H1 (cell line): ENCODE data around the gene UBL4B. TPM values are rescaled to one million over a fixed set of nuclear protein-coding genes. Genes with fewer than 3 reads are reported as not detected.

Experiments
- CTCF ChIA-PET: fragments of 300-600 bp; sonication (Branson Sonifier 250); formaldehyde crosslinking; loops from one replicate; lab custom pipeline; 2021; ENCODE audit not compliant: partially characterized antibody; lab: Charles Lee
- POLR2A ChIA-PET: fragments of 300-600 bp; sonication (Branson Sonifier 250); formaldehyde crosslinking; loops from one replicate; lab custom pipeline; 2021; ENCODE audit warnings: inconsistent platforms; ENCODE audit not compliant: partially characterized antibody; lab: Charles Lee
- DNase-seq, 2 experiments: peaks; one replicate each; pipeline versions ENCODE4 v3.0.0 to v3.0.0-alpha.2; 2010 to 2022; ENCODE audit warnings: low spot score in 2 of 2, low read depth in 1 of 2, mixed read lengths in 1 of 2
- FAIRE-seq: peaks from 2 replicates; lab custom pipeline; 2011; peaks lifted over from hg19 to GRCh38; lab: Jason Lieb, UNC
- H2AFZ ChIP-seq: 2 replicates; pipeline ENCODE4 v1.8.1; 2012; ENCODE audit warnings: low read length, inconsistent platforms
- H2AK5ac ChIP-seq: 2 replicates; pipeline ENCODE4 v1.6.1; 2013; ENCODE audit warnings: low read depth, low read length
- H2BK120ac ChIP-seq: replicated peaks from 2 replicates; pipeline ENCODE3; 2013; ENCODE audit warnings: low read depth, low read length, inconsistent platforms
- H2BK12ac ChIP-seq: 2 replicates; pipeline ENCODE4 v1.6.1; 2013; ENCODE audit warnings: low read depth, low read length
- H2BK15ac ChIP-seq: 2 replicates; pipeline ENCODE4 v1.6.1; 2013; ENCODE audit warnings: low read length
- H2BK20ac ChIP-seq: 2 replicates; pipeline ENCODE4 v1.6.1; 2013; ENCODE audit warnings: low read length
- H2BK5ac ChIP-seq: 2 replicates; pipeline ENCODE4 v1.6.1; 2013; ENCODE audit warnings: low read depth, low read length
- H3K14ac ChIP-seq: 2 replicates; pipeline ENCODE4 v1.6.1; 2013; ENCODE audit warnings: inconsistent platforms; ENCODE audit not compliant: insufficient read length
- H3K18ac ChIP-seq: 2 replicates; pipeline ENCODE4 v1.6.1; 2013; ENCODE audit warnings: low read length; ENCODE audit errors: extremely low read depth
- H3K23ac ChIP-seq: 2 replicates; pipeline ENCODE4 v1.6.1; 2013; ENCODE audit warnings: inconsistent platforms; ENCODE audit not compliant: insufficient read length
- H3K23me2 ChIP-seq: 2 replicates; pipeline ENCODE4 v1.6.1; 2013; ENCODE audit warnings: low read depth, low read length
- H3K27ac ChIP-seq: 2 replicates; pipeline ENCODE4 v1.6.1; 2011; ENCODE audit warnings: low read depth, low read length, inconsistent platforms
- H3K27me3 ChIP-seq, 4 experiments: replicated peaks in 1 of 4; 1 replicate in 1 of 4; 2 replicates in 3 of 4; pipeline versions ENCODE4 v1.6.1 to v1.8.1; 2011 to 2013; ENCODE audit warnings: low read length in 3 of 4, mild to moderate bottlenecking in 3 of 4, inconsistent platforms in 2 of 4, mixed read lengths in 2 of 4, moderate library complexity in 1 of 4; ENCODE audit not compliant: control insufficient read depth in 3 of 4, insufficient read depth in 3 of 4; ENCODE audit errors: extremely low read depth in 1 of 4
- H3K36me3 ChIP-seq, 4 experiments: 2 replicates each; pipeline versions ENCODE4 v1.6.1 to v1.8.1; 2011 to 2013; ENCODE audit warnings: mild to moderate bottlenecking in 4 of 4, low read length in 3 of 4, moderate library complexity in 2 of 4, control low read depth in 1 of 4, inconsistent platforms in 1 of 4; ENCODE audit not compliant: insufficient read depth in 4 of 4, control insufficient read depth in 2 of 4
- H3K4ac ChIP-seq: replicated peaks from 2 replicates; pipeline ENCODE3; 2013; ENCODE audit warnings: low read length, low read depth, mixed read lengths, inconsistent platforms; ENCODE audit not compliant: insufficient read length
- H3K4me1 ChIP-seq, 4 experiments: replicated peaks in 1 of 4; 1 replicate in 1 of 4; 2 replicates in 3 of 4; pipeline versions ENCODE4 v1.6.1 to v1.8.1; 2011 to 2013; ENCODE audit warnings: low read length in 3 of 4, inconsistent platforms in 2 of 4, mixed read lengths in 1 of 4; ENCODE audit not compliant: insufficient read depth in 4 of 4, control insufficient read depth in 3 of 4
- H3K4me2 ChIP-seq, 2 experiments: 2 replicates each; pipeline versions ENCODE4 v1.6.1 to v1.8.1; 2011 to 2013; ENCODE audit warnings: low read depth in 2 of 2, low read length in 2 of 2, control low read depth in 1 of 2, inconsistent platforms in 1 of 2, mild to moderate bottlenecking in 1 of 2; ENCODE audit not compliant: insufficient read depth in 1 of 2
- H3K4me3 ChIP-seq, 4 experiments: fragments of 200-600, 300-600 bp in 1 of 4; sonication (generic), shearing (Covaris generic), sonication (Bioruptor Twin) in 1 of 4; 2 replicates each; pipeline versions ENCODE4 v1.5.1 to v1.8.1; 2011 to 2016; ENCODE audit warnings: low read length in 4 of 4, low read depth in 3 of 4, control low read depth in 2 of 4, inconsistent platforms in 2 of 4, mild to moderate bottlenecking in 2 of 4, mixed read lengths in 1 of 4, moderate library complexity in 1 of 4; ENCODE audit not compliant: insufficient read depth in 2 of 4; ENCODE audit errors: extremely low read depth in 1 of 4
- H3K56ac ChIP-seq: replicated peaks from 2 replicates; pipeline ENCODE3; 2013; ENCODE audit warnings: low read depth, mild to moderate bottlenecking, mixed read lengths, low read length, inconsistent platforms; ENCODE audit not compliant: insufficient read length
- H3K79me1 ChIP-seq: 2 replicates; pipeline ENCODE4 v1.6.1; 2013; ENCODE audit warnings: low read depth, low read length, control low read depth
- H3K79me2 ChIP-seq, 2 experiments: 2 replicates each; pipeline versions ENCODE4 v1.6.1 to v1.8.1; 2012 to 2013; ENCODE audit warnings: low read length in 2 of 2, mild to moderate bottlenecking in 2 of 2, inconsistent platforms in 1 of 2; ENCODE audit not compliant: insufficient read depth in 2 of 2, control insufficient read depth in 1 of 2
- H3K9ac ChIP-seq, 4 experiments: replicated peaks in 1 of 4; 1 replicate in 1 of 4; 2 replicates in 3 of 4; pipeline versions ENCODE4 v1.6.1 to v1.8.1; 2011 to 2013; ENCODE audit warnings: low read depth in 3 of 4, low read length in 3 of 4, control low read depth in 2 of 4, mild to moderate bottlenecking in 2 of 4, moderate library complexity in 2 of 4, inconsistent platforms in 1 of 4; ENCODE audit errors: extremely low read depth in 1 of 4
- H3K9me3 ChIP-seq, 2 experiments: 2 replicates each; pipeline versions ENCODE4 v1.6.1 to v1.8.1; 2012 to 2013; ENCODE audit warnings: mild to moderate bottlenecking in 2 of 2, moderate library complexity in 2 of 2, control low read depth in 1 of 2, inconsistent platforms in 1 of 2, low read depth in 1 of 2, low read length in 1 of 2, mixed read lengths in 1 of 2; ENCODE audit not compliant: insufficient read depth in 2 of 2
- H4K20me1 ChIP-seq, 2 experiments: replicated peaks in 1 of 2; 2 replicates each; pipeline versions ENCODE3 to v1.8.1; 2011 to 2013; ENCODE audit warnings: inconsistent platforms in 2 of 2, low read length in 2 of 2, mild to moderate bottlenecking in 1 of 2; ENCODE audit not compliant: insufficient read depth in 2 of 2, control insufficient read depth in 1 of 2
- H4K5ac ChIP-seq: 2 replicates; pipeline ENCODE4 v1.6.1; 2013; ENCODE audit warnings: low read length, low read depth, mixed read lengths, inconsistent platforms; ENCODE audit not compliant: insufficient read length
- H4K8ac ChIP-seq: 2 replicates; pipeline ENCODE4 v1.8.0; 2013; ENCODE audit warnings: mild to moderate bottlenecking, moderate library complexity, low read length, inconsistent platforms; ENCODE audit not compliant: insufficient read depth; ENCODE audit errors: extremely low read depth
- H4K91ac ChIP-seq: replicated peaks from 2 replicates; pipeline ENCODE3; 2013; ENCODE audit warnings: low read length, mixed read lengths, inconsistent platforms; ENCODE audit not compliant: insufficient read length
- CBX5 ChIP-seq: fragments of 300-800, 300-1000 bp; sonication (generic); IDR thresholded peaks from 2 replicates; pipeline ENCODE4 v1.7.1; 2016; ENCODE audit warnings: antibody characterized with exemption, low read length, low read depth
- CEBPB ChIP-seq: IDR thresholded peaks from 2 replicates; pipeline ENCODE4 v1.6.1; 2012; ENCODE audit warnings: low read depth, low read length
- CHD1 ChIP-seq: IDR thresholded peaks from 2 replicates; pipeline ENCODE4 v1.6.1; 2012; ENCODE audit warnings: low read depth, low read length, improper control_type of control experiment
- KDM4A ChIP-seq: IDR thresholded peaks from one replicate; pipeline ENCODE4 v1.7.1; 2012; ENCODE audit warnings: low read depth, mild to moderate bottlenecking, moderate library complexity, low read length, inconsistent platforms; ENCODE audit not compliant: severe bottlenecking
- NANOG ChIP-seq: IDR thresholded peaks from 2 replicates; pipeline ENCODE4 v1.6.1; 2011; ENCODE audit warnings: low read length, low read depth, mild to moderate bottlenecking, inconsistent platforms; ENCODE audit not compliant: insufficient read depth, poor library complexity, severe bottlenecking
- NRF1 ChIP-seq: IDR thresholded peaks from 2 replicates; pipeline ENCODE4 v1.6.1; 2011; ENCODE audit warnings: mild to moderate bottlenecking, low read depth, low read length, improper control_type of control experiment
- POLR2AphosphoS5 ChIP-seq: IDR thresholded peaks from 2 replicates; pipeline ENCODE4 v1.6.1; 2011; ENCODE audit warnings: low read depth, low read length
- POU5F1 ChIP-seq: IDR thresholded peaks from 2 replicates; pipeline ENCODE4 v1.6.1; 2011; ENCODE audit warnings: low read depth, mild to moderate bottlenecking, low read length, moderate library complexity
- RBBP5 ChIP-seq: IDR thresholded peaks from 2 replicates; pipeline ENCODE4 v1.7.1; 2012; ENCODE audit warnings: low read depth, mild to moderate bottlenecking, inconsistent platforms, low read length, moderate library complexity, borderline replicate concordance
- RFX5 ChIP-seq: IDR thresholded peaks from 2 replicates; pipeline ENCODE4 v1.6.1; 2011; ENCODE audit warnings: low read depth, low read length, improper control_type of control experiment, borderline replicate concordance
- SIN3A ChIP-seq, 2 experiments: IDR thresholded peaks in 1 of 2; conservative IDR thresholded peaks in 1 of 2; 2 replicates each; pipeline ENCODE4 v1.6.1; 2011 to 2012; ENCODE audit warnings: low read length in 2 of 2, improper control_type of control experiment in 1 of 2, low read depth in 1 of 2, mild to moderate bottlenecking in 1 of 2
- SP2 ChIP-seq: IDR thresholded peaks from 2 replicates; pipeline ENCODE4 v1.6.1; 2012; ENCODE audit warnings: mild to moderate bottlenecking, low read length, inconsistent platforms
- SRF ChIP-seq: IDR thresholded peaks from 2 replicates; pipeline ENCODE4 v1.6.1; 2011; ENCODE audit warnings: mild to moderate bottlenecking, low read depth, low read length, moderate library complexity
- TCF12 ChIP-seq: IDR thresholded peaks from 2 replicates; pipeline ENCODE4 v1.6.1; 2011; ENCODE audit warnings: low read depth, mild to moderate bottlenecking, low read length
- YY1 ChIP-seq: IDR thresholded peaks from 2 replicates; pipeline ENCODE4 v1.6.1; 2011; ENCODE audit warnings: low read depth, mild to moderate bottlenecking, low read length
- WGBS, 2 experiments: shearing (Covaris generic) in 1 of 2; methylation state at CpG; one replicate each; pipeline versions ENCODE4 v1.1.6 to v1.1.7; 2013 to 2015; ENCODE audit warnings: low lambda C conversion rate in 2 of 2, mixed read lengths in 2 of 2, inconsistent platforms in 1 of 2, low coverage in 1 of 2, missing lambda C conversion rate in 1 of 2; ENCODE audit not compliant: insufficient replicate concordance in 2 of 2, insufficient coverage in 1 of 2, insufficient read length in 1 of 2; ENCODE audit errors: extremely low coverage in 1 of 2, missing lambda C conversion rate in 1 of 2; 5-methylcytosine and 5-hydroxymethylcytosine counted together
- polyA plus RNA-seq, 7 experiments: library from polyadenylated mRNA; depleted of rRNA in 3 of 7; stranded (reverse) in 5 of 7; unstranded in 2 of 7; fragments of >200 nt in 5 of 7; fragments of 200-250 nt in 2 of 7; gene quantifications; 1 replicate in 5 of 7; 2 replicates in 1 of 7; 4 replicates in 1 of 7; pipeline versions ENCODE4 v1.2.1 to v1.2.3, GENCODE V29; 2011 to 2013; ENCODE audit warnings: missing spikeins in 2 of 7, mixed read lengths in 2 of 7
- total RNA-seq: library from RNA; stranded (reverse); fragmentation: NEBNext Ultra II Directional; extraction: Animal tissue kit (Norgen Biotek cat#: 25700); gene quantifications from 2 replicates; pipeline ENCODE4 v1.2.1, GENCODE V29; 2021

Gene UBL4B
- total and polyA plus RNA-seq, 2 of the 8 experiments (the other 6 are each of a cell fraction or from before 2014, with no cell fraction given), result 0.11 TPM; not detected in 1

- H3K9ac ChIP-seq, result no peak overlapping the region
- DNase-seq, result no peak
- no peak overlapping the region for H2BK20ac ChIP-seq
- peaks cover 0 to 9% (median 3%) of the 10 kb centered on the region in 4 experiments; a peak in 3 of 7 replicates for H3K4me1 ChIP-seq
- H3K23me2 ChIP-seq, result no peaks in the 10 kb centered on the region
- no peak overlapping the region for H2AK5ac ChIP-seq
- H3K79me2 ChIP-seq, result no peaks in the 10 kb centered on the region
- H4K91ac ChIP-seq, result no peak overlapping the region
- FAIRE-seq, result no peak
- H3K14ac ChIP-seq, result no peak overlapping the region
- H3K23ac ChIP-seq, result no peak overlapping the region
- no peak overlapping the region for H3K4ac ChIP-seq
- no peak overlapping the region for H2BK5ac ChIP-seq
- no peak overlapping the region for H2BK120ac ChIP-seq
- no peak overlapping the region for H3K27ac ChIP-seq
- no peak overlapping the region for H2BK12ac ChIP-seq
- no peak overlapping the region for H4K8ac ChIP-seq
- H3K9me3 ChIP-seq, result no peaks in the 10 kb centered on the region
- no peak overlapping the region for H4K5ac ChIP-seq
- H4K20me1 ChIP-seq, result no peaks in the 10 kb centered on the region
- H2AFZ ChIP-seq, result no peak overlapping the region
- no peak overlapping the region for H3K18ac ChIP-seq
- H3K27me3 ChIP-seq, result peaks cover 7 to 22% (median 14%) of the 10 kb centered on the region in 4 experiments
- H3K36me3 ChIP-seq, result no peaks in the 10 kb centered on the region
- H3K79me1 ChIP-seq, result no peaks in the 10 kb centered on the region
- H3K4me2 ChIP-seq, result no peak overlapping the region
- H3K4me3 ChIP-seq, result no peak overlapping the region
- CTCF ChIA-PET, result interaction anchor here (0.6 to 52.4 kb wide), 11 partner anchors 9 to 404 kb away, joined by 3 to 1450 read pairs (median 5); partner anchors contain the start of genes ALX3, STRIP1 and UBL4B
- no peak overlapping the region for H3K56ac ChIP-seq
- 88% methylated on average over 2 of the region's 2 CpGs; no CpG with 5 or more reads in 1 of the 2 experiments for WGBS, 2 experiments
- POLR2A ChIA-PET, result interaction anchor here (0.7 to 2.6 kb wide), 6 partner anchors 10 to 55 kb away, joined by 3 to 10 read pairs (median 3); partner anchors contain the start of gene UBL4B
- no peak overlapping the region for H2BK15ac ChIP-seq
- no peak for TF ChIP-seq CEBPB
- TF ChIP-seq NRF1, result no peak
- no peak for TF ChIP-seq SRF
- no peak for TF ChIP-seq POLR2AphosphoS5
- TF ChIP-seq KDM4A, result no peak
- no peak for TF ChIP-seq NANOG
- no peak for TF ChIP-seq POU5F1
- no peak for TF ChIP-seq RFX5
- TF ChIP-seq SIN3A (conservative IDR thresholded peaks at IDR 0.05 in 1 of 2, IDR thresholded peaks at IDR 0.05 in 1 of 2; ENCODE audit: low read depth in 1 of 2, low read length in 2 of 2), result no peak
- no peak for TF ChIP-seq CHD1
- TF ChIP-seq RBBP5, result no peak
- TF ChIP-seq CBX5, result no peak
- no peak for TF ChIP-seq TCF12
- TF ChIP-seq SP2, result no peak
- no peak for TF ChIP-seq YY1
Observed at GRCh38 chr1:110091381-110091780, 20.9 kb upstream of the UBL4B start.
